ENCODE results near the gene COX7A2L.

Gene COX7A2L

GRCh38 chr2:42317486-42317885 is 43.5 kb downstream of the COX7A2L start:
- no peak for DNase-seq (ENCODE audit: low read depth)
- TF ChIP-seq CTCF (conservative IDR thresholded peaks at IDR 0.05; ENCODE audit: control insufficient read depth, insufficient read depth, low read depth, low read length) = no peak
- H3K4me3 ChIP-seq (ENCODE audit: control insufficient read depth, low read depth, low read length) = no peak overlapping the region

- no peak for TF ChIP-seq CTCF (conservative IDR thresholded peaks at IDR 0.05; ENCODE audit: control insufficient read depth, insufficient read depth, low read depth, low read length)
- no peak for DNase-seq (ENCODE audit: low read depth)
- H3K4me3 ChIP-seq (ENCODE audit: control insufficient read depth, low read depth, low read length) = no peak overlapping the region
Observed at GRCh38 chr2:42316910-42317309, 44.1 kb downstream of the COX7A2L start.

GRCh38 chr2:42315844-42316470 is 45.1 kb downstream of the COX7A2L start:
- H3K4me3 ChIP-seq (ENCODE audit: control insufficient read depth, low read depth, low read length) = no peak overlapping the region
- no peak for DNase-seq (ENCODE audit: low read depth)
- no peak for TF ChIP-seq CTCF (conservative IDR thresholded peaks at IDR 0.05; ENCODE audit: control insufficient read depth, insufficient read depth, low read depth, low read length)

GRCh38 chr2:42314892-42315468 is 46.0 kb downstream of the COX7A2L start:
- no peak overlapping the region for H3K4me3 ChIP-seq (ENCODE audit: control insufficient read depth, low read depth, low read length)
- TF ChIP-seq CTCF (conservative IDR thresholded peaks at IDR 0.05; ENCODE audit: control insufficient read depth, insufficient read depth, low read depth, low read length) = no peak
- peak; percentile 94 for DNase-seq (ENCODE audit: low read depth)

- H3K4me3 ChIP-seq (ENCODE audit: control insufficient read depth, low read depth, low read length) = no peak overlapping the region
- no peak for DNase-seq (ENCODE audit: low read depth)
- TF ChIP-seq CTCF (conservative IDR thresholded peaks at IDR 0.05; ENCODE audit: control insufficient read depth, insufficient read depth, low read depth, low read length) = no peak
Observed at GRCh38 chr2:42312106-42312505, 48.9 kb downstream of the COX7A2L start.

- H3K4me3 ChIP-seq (ENCODE audit: control insufficient read depth, low read depth, low read length) = no peak overlapping the region
- DNase-seq (ENCODE audit: low read depth) = no peak
- no peak for TF ChIP-seq CTCF (conservative IDR thresholded peaks at IDR 0.05; ENCODE audit: control insufficient read depth, insufficient read depth, low read depth, low read length)
Observed at GRCh38 chr2:42310007-42310515, 51.0 kb downstream of the COX7A2L start.

All from fibroblast of mammary gland (primary cell).